Measurements from ENCODE around the gene PRND. TPM values are rescaled to one million over a fixed set of nuclear protein-coding genes. Genes with fewer than 3 reads are reported as not detected.

Gene PRND
- total RNA-seq, 1 donor from 2014 or later, result not detected

DNA sequence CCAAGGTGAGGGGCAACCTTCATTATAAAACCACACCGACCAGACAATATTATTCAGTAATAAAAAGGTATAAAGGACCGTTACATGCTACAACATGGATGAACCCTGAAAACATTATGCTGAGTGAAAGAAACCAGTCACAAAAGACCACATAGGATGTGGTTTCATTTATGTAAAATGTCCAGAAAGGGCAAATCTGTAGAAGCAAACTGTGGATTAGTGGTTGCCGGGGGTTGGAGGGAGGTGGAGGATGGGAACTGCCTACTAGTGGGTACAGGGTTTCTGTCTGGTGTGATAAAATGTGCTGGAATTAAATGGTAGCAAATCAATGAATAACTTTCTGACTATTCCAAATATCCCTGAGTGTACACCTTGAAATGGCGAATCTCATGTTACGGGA lies 10.2 kb upstream of the PRND start:
- H3K4me3 Mint-ChIP-seq (ENCODE audit: unreplicated experiment), result no peak overlapping the region
- no peak overlapping the region for H3K27ac Mint-ChIP-seq (ENCODE audit: unreplicated experiment)
- Histone ChIP-seq H3K79me2 (ENCODE audit: insufficient read depth, low read length) (no peaks in the 10 kb centered on the region), H3K27ac (ENCODE audit: low read depth, low read length) (no peak overlapping the region), H3K27me3 (ENCODE audit: insufficient read depth, low read length) (peaks cover 4% of the 10 kb centered on the region), H3K9ac (ENCODE audit: low read length) (no peak overlapping the region), H2AFZ (ENCODE audit: low read depth, low read length) (no peak overlapping the region), H3K4me2 (ENCODE audit: low read length) (no peak overlapping the region), H3K4me3 (ENCODE audit: insufficient read depth, low read depth, low read length) (no peak overlapping the region), H3K4me1 (ENCODE audit: insufficient read depth, low read length) (no peaks in the 10 kb centered on the region), H3K9me3 (ENCODE audit: insufficient read depth, low read depth, low read length) (no peaks in the 10 kb centered on the region), H4K20me1 (ENCODE audit: insufficient read depth, low read length) (no peaks in the 10 kb centered on the region), H3K36me3 (ENCODE audit: insufficient read depth, low read length) (no peaks in the 10 kb centered on the region)
- TF ChIP-seq, protein P1, sequence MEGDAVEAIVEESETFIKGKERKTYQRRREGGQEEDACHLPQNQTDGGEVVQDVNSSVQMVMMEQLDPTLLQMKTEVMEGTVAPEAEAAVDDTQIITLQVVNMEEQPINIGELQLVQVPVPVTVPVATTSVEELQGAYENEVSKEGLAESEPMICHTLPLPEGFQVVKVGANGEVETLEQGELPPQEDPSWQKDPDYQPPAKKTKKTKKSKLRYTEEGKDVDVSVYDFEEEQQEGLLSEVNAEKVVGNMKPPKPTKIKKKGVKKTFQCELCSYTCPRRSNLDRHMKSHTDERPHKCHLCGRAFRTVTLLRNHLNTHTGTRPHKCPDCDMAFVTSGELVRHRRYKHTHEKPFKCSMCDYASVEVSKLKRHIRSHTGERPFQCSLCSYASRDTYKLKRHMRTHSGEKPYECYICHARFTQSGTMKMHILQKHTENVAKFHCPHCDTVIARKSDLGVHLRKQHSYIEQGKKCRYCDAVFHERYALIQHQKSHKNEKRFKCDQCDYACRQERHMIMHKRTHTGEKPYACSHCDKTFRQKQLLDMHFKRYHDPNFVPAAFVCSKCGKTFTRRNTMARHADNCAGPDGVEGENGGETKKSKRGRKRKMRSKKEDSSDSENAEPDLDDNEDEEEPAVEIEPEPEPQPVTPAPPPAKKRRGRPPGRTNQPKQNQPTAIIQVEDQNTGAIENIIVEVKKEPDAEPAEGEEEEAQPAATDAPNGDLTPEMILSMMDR (IDR thresholded peaks at IDR 0.05; ENCODE audit: insufficient read depth, low read depth, low read length), result no peak
- TF ChIP-seq EZH2 (IDR thresholded peaks at IDR 0.05; ENCODE audit: insufficient read depth, low read length), result no peak
- no peaks in the 10 kb centered on the region for H3K4me1 Mint-ChIP-seq (ENCODE audit: low read depth, unreplicated experiment)
- FAIRE-seq (no peak), DNase-seq (ENCODE audit: low read depth) (no peak)
- peaks cover 4% of the 10 kb centered on the region for H3K9me3 Mint-ChIP-seq (ENCODE audit: unreplicated experiment)
- peaks cover 1% of the 10 kb centered on the region for H3K36me3 Mint-ChIP-seq (ENCODE audit: low read depth, unreplicated experiment)
- peaks cover 9% of the 10 kb centered on the region for H3K27me3 Mint-ChIP-seq (ENCODE audit: low read depth, unreplicated experiment)

DNA sequence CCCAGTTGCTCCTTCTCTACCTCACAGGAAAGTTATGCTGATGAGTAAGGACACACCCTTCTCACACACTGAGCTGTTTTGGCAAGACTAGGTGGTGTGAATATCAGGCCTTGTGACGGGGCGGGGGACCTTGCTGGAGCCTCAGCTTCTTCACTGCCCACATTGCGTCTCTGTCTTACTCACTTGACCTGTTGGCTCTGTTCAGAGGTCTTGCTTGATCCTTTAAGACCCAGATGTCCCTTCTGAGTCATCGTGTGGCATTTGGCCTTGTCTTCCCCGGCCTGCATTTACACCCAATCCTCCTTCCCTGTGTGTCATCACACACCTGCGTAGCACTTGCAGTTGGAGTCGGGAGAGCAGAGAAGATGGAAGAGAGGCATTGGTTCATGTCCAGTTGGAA lies 8.3 kb upstream of the PRND start:
- DNase-seq (ENCODE audit: low read depth) (peak; percentile 59), FAIRE-seq (no peak)
- H3K9me3 ChIP-seq (ENCODE audit: insufficient read depth, low read depth, low read length), result no peaks in the 10 kb centered on the region
- no peaks in the 10 kb centered on the region for H3K4me1 Mint-ChIP-seq (ENCODE audit: low read depth, unreplicated experiment)
- no peaks in the 10 kb centered on the region for H3K4me1 ChIP-seq (ENCODE audit: insufficient read depth, low read length)
- H3K9me3 Mint-ChIP-seq (ENCODE audit: unreplicated experiment), result peaks cover 4% of the 10 kb centered on the region
- H2AFZ ChIP-seq (ENCODE audit: low read depth, low read length), result no peak overlapping the region
- no peak overlapping the region for H3K4me3 ChIP-seq (ENCODE audit: insufficient read depth, low read depth, low read length)
- no peak for TF ChIP-seq EZH2 (IDR thresholded peaks at IDR 0.05; ENCODE audit: insufficient read depth, low read length)
- TF ChIP-seq, protein P1 (IDR thresholded peaks at IDR 0.05; ENCODE audit: insufficient read depth, low read depth, low read length), result no peak
- H4K20me1 ChIP-seq (ENCODE audit: insufficient read depth, low read length), result no peaks in the 10 kb centered on the region
- no peak overlapping the region for H3K4me3 Mint-ChIP-seq (ENCODE audit: unreplicated experiment)
- no peak overlapping the region for H3K27ac ChIP-seq (ENCODE audit: low read depth, low read length)
- no peaks in the 10 kb centered on the region for H3K79me2 ChIP-seq (ENCODE audit: insufficient read depth, low read length)
- H3K36me3 Mint-ChIP-seq (ENCODE audit: low read depth, unreplicated experiment), result peaks cover 1% of the 10 kb centered on the region
- H3K4me2 ChIP-seq (ENCODE audit: low read length), result no peak overlapping the region
- peaks cover 4% of the 10 kb centered on the region for H3K27me3 ChIP-seq (ENCODE audit: insufficient read depth, low read length)
- H3K36me3 ChIP-seq (ENCODE audit: insufficient read depth, low read length), result no peaks in the 10 kb centered on the region
- H3K27ac Mint-ChIP-seq (ENCODE audit: unreplicated experiment), result no peak overlapping the region
- no peak overlapping the region for H3K9ac ChIP-seq (ENCODE audit: low read length)
- H3K27me3 Mint-ChIP-seq (ENCODE audit: low read depth, unreplicated experiment), result peaks cover 19% of the 10 kb centered on the region

DNA sequence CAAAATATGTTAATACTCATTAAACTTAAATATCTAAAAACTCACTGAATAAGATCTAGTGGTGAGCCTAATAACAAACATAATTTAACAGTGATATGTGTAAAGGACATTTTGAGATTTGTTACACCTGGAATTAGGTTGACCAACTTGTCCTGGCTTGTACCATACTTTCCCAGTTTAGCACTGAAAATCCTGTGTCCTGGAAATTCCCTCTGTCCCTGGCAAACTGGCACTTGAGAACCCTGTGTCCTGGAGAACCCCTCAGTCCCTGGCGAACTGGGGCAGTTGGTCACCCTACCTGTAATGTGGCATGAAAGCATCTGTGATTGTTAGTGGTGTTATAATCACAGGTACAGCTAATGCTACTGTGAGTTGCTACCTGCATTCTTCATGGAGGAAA lies 6.9 kb upstream of the PRND start:
- no peaks in the 10 kb centered on the region for H3K4me1 ChIP-seq (ENCODE audit: insufficient read depth, low read length)
- Mint-ChIP-seq H3K4me1 (ENCODE audit: low read depth, unreplicated experiment) (peaks cover under 1% of the 10 kb centered on the region), H3K27me3 (ENCODE audit: low read depth, unreplicated experiment) (peaks cover 19% of the 10 kb centered on the region), H3K9me3 (ENCODE audit: unreplicated experiment) (peaks cover 6% of the 10 kb centered on the region), H3K36me3 (ENCODE audit: low read depth, unreplicated experiment) (peaks cover 1% of the 10 kb centered on the region), H3K4me3 (ENCODE audit: unreplicated experiment) (no peak overlapping the region), H3K27ac (ENCODE audit: unreplicated experiment) (no peak overlapping the region)
- no peak overlapping the region for H2AFZ ChIP-seq (ENCODE audit: low read depth, low read length)
- no peak overlapping the region for H3K9ac ChIP-seq (ENCODE audit: low read length)
- no peaks in the 10 kb centered on the region for H4K20me1 ChIP-seq (ENCODE audit: insufficient read depth, low read length)
- no peaks in the 10 kb centered on the region for H3K36me3 ChIP-seq (ENCODE audit: insufficient read depth, low read length)
- TF ChIP-seq, protein P1 (IDR thresholded peaks at IDR 0.05; ENCODE audit: insufficient read depth, low read depth, low read length), result no peak
- no peak for TF ChIP-seq EZH2 (IDR thresholded peaks at IDR 0.05; ENCODE audit: insufficient read depth, low read length)
- H3K79me2 ChIP-seq (ENCODE audit: insufficient read depth, low read length), result no peaks in the 10 kb centered on the region
- DNase-seq (ENCODE audit: low read depth), result no peak
- no peak overlapping the region for H3K4me3 ChIP-seq (ENCODE audit: insufficient read depth, low read depth, low read length)
- no peak for FAIRE-seq
- no peak overlapping the region for H3K4me2 ChIP-seq (ENCODE audit: low read length)
- H3K9me3 ChIP-seq (ENCODE audit: insufficient read depth, low read depth, low read length), result no peaks in the 10 kb centered on the region
- no peak overlapping the region for H3K27ac ChIP-seq (ENCODE audit: low read depth, low read length)
- peaks cover 4% of the 10 kb centered on the region for H3K27me3 ChIP-seq (ENCODE audit: insufficient read depth, low read length)
